Activated CD4-positive, alpha-beta memory T cell treated with anti-CD3 and anti-CD28 coated beads for 36 hours (primary cell): Measurements from ENCODE around the gene TET2. TPM values are rescaled to one million over a fixed set of nuclear protein-coding genes. Genes with fewer than 3 reads are reported as not detected.

Experiments
- CTCF ChIA-PET: fragments of 350-600 bp; sonication (Branson Sonifier 250); formaldehyde crosslinking; loops from one replicate; lab custom pipeline; 2021; ENCODE audit warnings: antibody characterized with exemption, inconsistent platforms; lab: Charles Lee
- POLR2A ChIA-PET: fragments of 350-600 bp; sonication (Branson Sonifier 250); formaldehyde crosslinking; loops from one replicate; lab custom pipeline; 2021; ENCODE audit warnings: antibody characterized with exemption; lab: Charles Lee
- DNase-seq: peaks from one replicate; pipeline ENCODE4 v3.0.0-alpha.2; 2020
- H3K27ac Mint-ChIP-seq: one replicate; pipeline ENCODE4 v1.8.0; 2021; ENCODE audit warnings: mixed read lengths
- H3K27me3 Mint-ChIP-seq: one replicate; pipeline ENCODE4 v1.8.0; 2021; ENCODE audit warnings: mixed read lengths
- H3K36me3 Mint-ChIP-seq: one replicate; pipeline ENCODE4 v1.8.0; 2021; ENCODE audit warnings: mixed read lengths
- H3K4me1 Mint-ChIP-seq: one replicate; pipeline ENCODE4 v1.8.0; 2021; ENCODE audit warnings: low read depth, mixed read lengths
- H3K4me3 Mint-ChIP-seq: one replicate; pipeline ENCODE4 v1.8.0; 2021; ENCODE audit warnings: mild to moderate bottlenecking, mixed read lengths
- H3K9me3 Mint-ChIP-seq: one replicate; pipeline ENCODE4 v1.8.0; 2021; ENCODE audit warnings: mixed read lengths
- intact Hi-C: fragments of 100-400 bp; cut with micrococcal nuclease; formaldehyde crosslinking; loops from one replicate; pipeline ENCODE4 v1.15.1; 2023
- total RNA-seq, 2 experiments: library from RNA; stranded (reverse); gene quantifications; one replicate each; pipeline ENCODE4 v1.2.3, GENCODE V29; 2021

Gene TET2
- total RNA-seq, 2 experiments from 2014 or later, result 30.2 to 30.6 TPM

GRCh38 chr4:105207386-105207785 lies 60.7 kb downstream of the TET2 start:
- DNase-seq, result no peak
- ChIA-PET CTCF (no interaction called here), POLR2A (no interaction called here)
- Mint-ChIP-seq H3K27me3 (no peaks in the 10 kb centered on the region), H3K9me3 (no peaks in the 10 kb centered on the region), H3K36me3 (peaks cover 30% of the 10 kb centered on the region), H3K4me1 (peaks cover 11% of the 10 kb centered on the region), H3K27ac (no peak overlapping the region), H3K4me3 (no peak overlapping the region)
- intact Hi-C loops, result no loop called here

GRCh38 chr4:105208561-105208960 lies 61.9 kb downstream of the TET2 start:
- H3K36me3 Mint-ChIP-seq, result peaks cover 30% of the 10 kb centered on the region
- intact Hi-C loops, result no loop called here

GRCh38 chr4:105210916-105211315 lies 64.2 kb downstream of the TET2 start:
- no peaks in the 10 kb centered on the region for H3K27me3 Mint-ChIP-seq
- CTCF ChIA-PET, result interaction anchor here (0.6 to 1.0 kb wide), 2 partner anchors 14 to 280 kb away, joined by 3 read pairs; no protein-coding TSS in a partner anchor
- DNase-seq, result no peak
- H3K9me3 Mint-ChIP-seq, result no peaks in the 10 kb centered on the region
- H3K36me3 Mint-ChIP-seq, result peaks cover 34% of the 10 kb centered on the region
- intact Hi-C loops, result loop anchor here (10.0 kb wide), 1 partner anchor 494 kb away; the partner anchor contains the start of genes GSTCD and INTS12
- H3K27ac Mint-ChIP-seq, result no peak overlapping the region
- POLR2A ChIA-PET, result no interaction called here
- no peak overlapping the region for H3K4me3 Mint-ChIP-seq
- peaks cover 25% of the 10 kb centered on the region for H3K4me1 Mint-ChIP-seq

More at GRCh38 chr4:105208561-105208960, 61.9 kb downstream of the TET2 start:
- Mint-ChIP-seq H3K27me3 (no peaks in the 10 kb centered on the region), H3K4me3 (no peak overlapping the region), H3K4me1 (peaks cover 11% of the 10 kb centered on the region), H3K27ac (no peak overlapping the region), H3K9me3 (no peaks in the 10 kb centered on the region)
- ChIA-PET CTCF (no interaction called here), POLR2A (no interaction called here)
- no peak for DNase-seq

- POLR2A ChIA-PET, result interaction anchor here (1.5 kb wide), 1 partner anchor 90 kb away, joined by 3 read pairs; no protein-coding TSS in a partner anchor
- intact Hi-C loops, result loop anchor here (1.0 to 10.0 kb wide), 10 partner anchors 21 to 489 kb away; partner anchors contain the start of genes GSTCD, INTS12 and TET2
- H3K4me3 Mint-ChIP-seq, result peak overlapping the region; percentile 14
- peaks cover 37% of the 10 kb centered on the region for H3K36me3 Mint-ChIP-seq
- peaks cover 42% of the 10 kb centered on the region for H3K4me1 Mint-ChIP-seq
- no peak for DNase-seq
- H3K27ac Mint-ChIP-seq, result peak overlapping the region; percentile 65
- H3K27me3 Mint-ChIP-seq, result no peaks in the 10 kb centered on the region
- CTCF ChIA-PET, result interaction anchor here (1.6 to 1.8 kb wide), 2 partner anchors 89 to 256 kb away, joined by 3 to 4 read pairs; no protein-coding TSS in a partner anchor
- H3K9me3 Mint-ChIP-seq, result no peaks in the 10 kb centered on the region
Measured at GRCh38 chr4:105215609-105216313, 69.1 kb downstream of the TET2 start.

GRCh38 chr4:105225500-105225899 lies 78.8 kb downstream of the TET2 start:
- intact Hi-C loops, result no loop called here
- ChIA-PET POLR2A (no interaction called here), CTCF (interaction anchor here (0.6 kb wide), 1 partner anchor 33 kb away, joined by 3 read pairs; no protein-coding TSS in a partner anchor)
- peaks cover 8% of the 10 kb centered on the region for H3K36me3 Mint-ChIP-seq
- peaks cover 14% of the 10 kb centered on the region for H3K4me1 Mint-ChIP-seq
- H3K27ac Mint-ChIP-seq, result no peak overlapping the region
- no peak for DNase-seq
- H3K4me3 Mint-ChIP-seq, result no peak overlapping the region
- peaks cover 2% of the 10 kb centered on the region for H3K9me3 Mint-ChIP-seq
- no peaks in the 10 kb centered on the region for H3K27me3 Mint-ChIP-seq

- Mint-ChIP-seq H3K4me3 (no peak overlapping the region), H3K9me3 (peaks cover 2% of the 10 kb centered on the region), H3K27ac (no peak overlapping the region), H3K36me3 (peaks cover 5% of the 10 kb centered on the region), H3K27me3 (no peaks in the 10 kb centered on the region), H3K4me1 (peaks cover 11% of the 10 kb centered on the region)
- intact Hi-C loops, result no loop called here
- ChIA-PET POLR2A (no interaction called here), CTCF (no interaction called here)
- DNase-seq, result no peak
Measured at GRCh38 chr4:105227054-105227453, 80.4 kb downstream of the TET2 start.

- no peaks in the 10 kb centered on the region for H3K27me3 Mint-ChIP-seq
- POLR2A ChIA-PET, result interaction anchor here (0.7 kb wide), 1 partner anchor 90 kb away, joined by 3 read pairs; no protein-coding TSS in a partner anchor
- H3K27ac Mint-ChIP-seq, result peak overlapping the region; percentile 51
- intact Hi-C loops, result no loop called here
- CTCF ChIA-PET, result interaction anchor here (1.0 to 1.1 kb wide), 2 partner anchors 241 to 243 kb away, joined by 3 read pairs; partner anchors contain the start of gene PPA2
- peaks cover 22% of the 10 kb centered on the region for H3K36me3 Mint-ChIP-seq
- H3K9me3 Mint-ChIP-seq, result no peaks in the 10 kb centered on the region
- peaks cover 11% of the 10 kb centered on the region for H3K4me1 Mint-ChIP-seq
- DNase-seq, result no peak
- H3K4me3 Mint-ChIP-seq, result no peak overlapping the region
Measured at GRCh38 chr4:105230287-105230686, 83.6 kb downstream of the TET2 start.

GRCh38 chr4:105232374-105232773 lies 85.7 kb downstream of the TET2 start:
- Mint-ChIP-seq H3K9me3 (no peaks in the 10 kb centered on the region), H3K27me3 (no peaks in the 10 kb centered on the region), H3K4me3 (no peak overlapping the region), H3K4me1 (peaks cover 14% of the 10 kb centered on the region), H3K36me3 (peaks cover 41% of the 10 kb centered on the region), H3K27ac (no peak overlapping the region)
- intact Hi-C loops, result no loop called here
- DNase-seq, result no peak
- CTCF ChIA-PET, result no interaction called here
- POLR2A ChIA-PET, result no interaction called here

GRCh38 chr4:105234582-105234981 lies 87.9 kb downstream of the TET2 start:
- DNase-seq, result no peak
- H3K4me3 Mint-ChIP-seq, result no peak overlapping the region
- peaks cover 14% of the 10 kb centered on the region for H3K4me1 Mint-ChIP-seq
- intact Hi-C loops, result no loop called here
- ChIA-PET POLR2A (no interaction called here), CTCF (no interaction called here)
- H3K9me3 Mint-ChIP-seq, result no peaks in the 10 kb centered on the region
- no peaks in the 10 kb centered on the region for H3K27me3 Mint-ChIP-seq
- no peak overlapping the region for H3K27ac Mint-ChIP-seq
- H3K36me3 Mint-ChIP-seq, result peaks cover 53% of the 10 kb centered on the region

- POLR2A ChIA-PET, result no interaction called here
Measured at GRCh38 chr4:105236202-105236915, 89.7 kb downstream of the TET2 start.

GRCh38 chr4:105236916-105237311 lies 90.2 kb downstream of the TET2 start:
- Mint-ChIP-seq H3K36me3 (peaks cover 55% of the 10 kb centered on the region), H3K9me3 (no peaks in the 10 kb centered on the region), H3K27ac (no peak overlapping the region), H3K4me1 (peaks cover 8% of the 10 kb centered on the region), H3K27me3 (no peaks in the 10 kb centered on the region), H3K4me3 (no peak overlapping the region)
- ChIA-PET POLR2A (no interaction called here), CTCF (no interaction called here)
- intact Hi-C loops, result no loop called here
- no peak for DNase-seq

More at GRCh38 chr4:105236202-105236915, 89.7 kb downstream of the TET2 start:
- intact Hi-C loops, result no loop called here
- Mint-ChIP-seq H3K4me1 (peaks cover 8% of the 10 kb centered on the region), H3K9me3 (no peaks in the 10 kb centered on the region), H3K27me3 (no peaks in the 10 kb centered on the region), H3K27ac (no peak overlapping the region), H3K36me3 (peaks cover 53% of the 10 kb centered on the region), H3K4me3 (no peak overlapping the region)
- DNase-seq, result no peak
- CTCF ChIA-PET, result no interaction called here

GRCh38 chr4:105240037-105240436 lies 93.4 kb downstream of the TET2 start:
- intact Hi-C loops, result no loop called here
- no peaks in the 10 kb centered on the region for H3K27me3 Mint-ChIP-seq
- H3K4me3 Mint-ChIP-seq, result no peak overlapping the region
- H3K9me3 Mint-ChIP-seq, result no peaks in the 10 kb centered on the region
- no peak overlapping the region for H3K27ac Mint-ChIP-seq
- ChIA-PET CTCF (no interaction called here), POLR2A (no interaction called here)
- no peak for DNase-seq
- peaks cover 8% of the 10 kb centered on the region for H3K4me1 Mint-ChIP-seq
- H3K36me3 Mint-ChIP-seq, result peaks cover 52% of the 10 kb centered on the region
